Effector CD8-positive, alpha-beta T cell (primary cell): ENCODE measurements around the gene SEPTIN1.
"Not testable (repeated sequence)": the region's sequence is repeated elsewhere in the genome, so short reads cannot be mapped to it uniquely, and the experiment has no call there.

Source experiments
- DNase-seq: peaks from one replicate; lab custom pipeline; 2025; lab: John Stamatoyannopoulos, UW

SEPTIN1 gene

GRCh38 chr16:30341971-30342370 lies 40.4 kb downstream of the SEPTIN1 start:
- not testable (repeated sequence) for DNase-seq

DNA sequence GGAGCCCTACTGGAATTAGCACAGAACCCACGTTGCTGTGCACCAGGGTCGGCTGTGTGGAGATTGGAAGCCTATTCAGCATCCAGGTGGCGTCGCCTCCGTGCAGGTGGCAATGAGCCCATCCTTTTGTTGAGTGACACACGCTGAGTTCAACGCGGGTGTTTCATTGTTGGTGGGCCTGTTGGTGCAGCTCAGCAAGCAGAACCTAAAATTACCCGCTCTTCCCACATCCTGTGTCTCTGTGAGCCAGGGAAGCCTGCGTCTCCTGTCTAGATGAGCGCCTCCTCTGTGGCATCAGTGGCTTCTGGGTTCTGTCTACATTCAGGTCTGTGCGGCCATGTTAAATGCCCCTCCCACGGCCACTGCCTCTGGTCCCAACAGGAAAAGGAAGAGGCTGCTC lies 41.7 kb downstream of the SEPTIN1 start:
- no peak for DNase-seq

- not testable (repeated sequence) for DNase-seq
These were observed 43.6 kb downstream of the SEPTIN1 start for GRCh38 chr16:30338715-30339114.

- DNase-seq = not testable (repeated sequence)
These were observed 44.4 kb downstream of the SEPTIN1 start for GRCh38 chr16:30337964-30338357.

DNA sequence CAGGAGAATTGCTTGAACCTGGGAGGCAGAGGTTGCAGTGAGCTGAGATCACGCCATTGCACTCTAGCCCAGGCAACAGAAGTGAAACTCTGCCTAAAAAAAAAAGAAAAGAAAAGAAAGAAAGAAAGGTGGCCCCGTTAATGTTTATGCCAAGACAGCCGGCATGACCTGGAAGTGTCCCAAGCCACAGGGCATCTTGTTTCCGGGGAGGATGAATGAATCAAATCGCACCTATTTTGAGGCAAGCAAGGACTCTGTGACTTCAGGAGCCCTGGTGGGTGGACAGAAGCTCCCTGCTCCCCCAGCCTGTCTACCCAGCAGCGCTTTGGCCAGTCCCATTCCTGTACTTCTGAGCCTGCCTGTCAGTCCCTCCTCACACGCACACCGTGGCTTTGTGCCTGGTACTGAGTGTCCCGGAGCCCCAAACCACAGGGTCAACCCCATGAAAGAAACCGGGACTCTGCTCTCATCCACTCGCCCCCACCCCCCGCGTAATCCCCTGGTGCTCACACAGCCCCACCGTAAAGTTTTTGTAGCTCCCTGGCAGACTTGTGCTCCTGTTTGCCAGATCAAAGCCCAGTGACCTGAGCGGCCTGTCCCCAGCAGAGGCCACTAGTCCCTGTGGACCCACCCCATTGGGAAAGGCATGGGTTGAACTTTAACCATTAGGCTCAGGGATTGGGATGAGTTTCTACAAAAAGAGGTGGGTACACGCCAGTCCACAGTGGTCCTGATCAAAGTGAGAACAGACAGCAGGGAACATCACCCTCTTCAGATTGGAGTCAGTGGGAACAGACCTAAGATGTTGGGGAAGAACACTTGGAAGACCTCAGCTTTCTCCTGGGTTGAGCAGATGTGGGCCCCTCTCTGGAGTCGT lies 46.5 kb downstream of the SEPTIN1 start:
- no peak for DNase-seq

DNA sequence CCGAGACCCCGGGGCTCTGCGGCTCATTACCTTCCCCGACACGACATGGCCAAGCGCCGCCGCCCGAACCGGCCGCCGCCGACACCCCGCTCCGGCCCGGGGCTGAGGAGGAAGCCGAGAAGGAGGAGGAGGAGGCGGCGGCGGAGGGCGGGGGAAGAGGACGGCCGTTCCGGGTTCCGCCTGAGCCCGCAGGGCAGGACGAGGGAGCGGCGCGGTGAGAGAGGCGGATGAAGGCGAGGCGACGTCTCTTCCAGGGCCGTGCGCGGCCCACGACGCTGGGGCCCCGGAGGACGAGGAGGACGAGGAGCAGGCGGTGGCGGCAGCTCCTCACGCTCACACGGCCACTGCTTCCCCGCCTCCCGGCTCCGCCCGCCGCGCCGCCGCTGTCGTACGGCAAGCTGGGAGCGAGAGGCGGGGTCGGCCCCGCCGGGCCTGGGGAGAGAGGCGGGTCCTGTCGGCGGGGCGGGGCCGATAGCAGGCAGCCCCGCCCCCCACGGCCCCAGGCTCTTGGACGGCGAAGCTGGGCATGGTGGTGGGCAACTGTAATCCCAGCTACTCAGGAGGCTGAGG lies 47.2 kb downstream of the SEPTIN1 start:
- peak; percentile 72 for DNase-seq

- DNase-seq = peak; percentile 74
These were observed 47.8 kb downstream of the SEPTIN1 start for GRCh38 chr16:30334473-30334989.
